SK-N-SH treated with all-trans-retinoic acid at 6 μM for 48 hours (cell line): ENCODE measurements around the gene RHOC.

Experiments
- CSRNP3 ChIP-seq: fragments of 250-450 bp; sonication (Bioruptor Pico); IDR thresholded peaks from 2 replicates; pipeline ENCODE4 v1.5.1; 2021; ENCODE audit warnings: mild to moderate bottlenecking, moderate library complexity
- ESRRG ChIP-seq: fragments of 250-450 bp; sonication (Bioruptor Pico); IDR thresholded peaks from 2 replicates; pipeline ENCODE4 v1.6.1; 2021; ENCODE audit warnings: mild to moderate bottlenecking
- GLIS3 ChIP-seq: fragments of 250-450 bp; sonication (Bioruptor Pico); IDR thresholded peaks from 2 replicates; pipeline ENCODE4 v1.5.0; 2020; ENCODE audit warnings: mild to moderate bottlenecking, moderate library complexity
- PATZ1 ChIP-seq: fragments of 250-450 bp; sonication (Bioruptor Pico); IDR thresholded peaks from 2 replicates; pipeline ENCODE4 v1.8.0; 2020; ENCODE audit warnings: mild to moderate bottlenecking, moderate library complexity, borderline replicate concordance
- POU6F1 ChIP-seq: fragments of 250-450 bp; sonication (Bioruptor Pico); IDR thresholded peaks from 2 replicates; pipeline ENCODE4 v1.8.0; 2021; ENCODE audit warnings: low read depth, mild to moderate bottlenecking, moderate library complexity, borderline replicate concordance
- RARB ChIP-seq: fragments of 250-450 bp; sonication (Bioruptor Pico); IDR thresholded peaks from 2 replicates; pipeline ENCODE4 v1.8.0; 2021; ENCODE audit warnings: mild to moderate bottlenecking, moderate library complexity
- SNAI2 ChIP-seq: fragments of 250-450 bp; sonication (Bioruptor Pico); IDR thresholded peaks from 2 replicates; pipeline ENCODE4 v1.5.0; 2020; ENCODE audit warnings: mild to moderate bottlenecking, moderate library complexity
- TCF4 ChIP-seq: fragments of 250-450 bp; sonication (Bioruptor Pico); IDR thresholded peaks from 2 replicates; pipeline ENCODE4 v1.8.0; 2021; ENCODE audit warnings: mild to moderate bottlenecking, moderate library complexity, borderline replicate concordance
- ZFP3 ChIP-seq: fragments of 250-450 bp; sonication (Bioruptor Pico); IDR thresholded peaks from 2 replicates; pipeline ENCODE4 v1.5.0; 2020; ENCODE audit warnings: mild to moderate bottlenecking, moderate library complexity
- ZFP30 ChIP-seq: fragments of 450-650 bp; formaldehyde crosslinking; IDR thresholded peaks from 2 replicates; pipeline ENCODE4 v1.5.0; 2022; ENCODE audit warnings: mild to moderate bottlenecking, moderate library complexity
- ZNF70 ChIP-seq: fragments of 450-650 bp; formaldehyde crosslinking; IDR thresholded peaks from 2 replicates; pipeline ENCODE4 v1.5.0; 2020; ENCODE audit warnings: mild to moderate bottlenecking, moderate library complexity
- ZNF8 ChIP-seq: fragments of 450-650 bp; formaldehyde crosslinking; IDR thresholded peaks from 2 replicates; pipeline ENCODE4 v1.5.0; 2020; ENCODE audit warnings: mild to moderate bottlenecking, moderate library complexity

GRCh38 chr1:112689196-112689841 is 17.6 kb downstream of the RHOC start:
- TF ChIP-seq CSRNP3 (CRISPR knock-in tag), result no peak
- TF ChIP-seq GLIS3 (CRISPR knock-in tag), result no peak
- no peak for TF ChIP-seq ZFP30 (CRISPR knock-in tag)
- TF ChIP-seq PATZ1, result no peak
- TF ChIP-seq SNAI2 (CRISPR knock-in tag), result no peak
- no peak for TF ChIP-seq RARB (CRISPR knock-in tag)
- no peak for TF ChIP-seq ZNF70 (CRISPR knock-in tag)
- no peak for TF ChIP-seq POU6F1
- TF ChIP-seq ESRRG (CRISPR knock-in tag), result no peak
- no peak for TF ChIP-seq ZNF8 (CRISPR knock-in tag)
- TF ChIP-seq ZFP3 (CRISPR knock-in tag), result no peak
- no peak for TF ChIP-seq TCF4 (CRISPR knock-in tag)
